Measurements from ENCODE around the gene EXOC4.

The EXOC4 gene

GRCh38 chr7:133475655-133476054 lies 222.8 kb downstream of the EXOC4 start:
- no peak for TF ChIP-seq CTCF (conservative IDR thresholded peaks at IDR 0.05)
- no peak overlapping the region for H3K27ac ChIP-seq

DNA sequence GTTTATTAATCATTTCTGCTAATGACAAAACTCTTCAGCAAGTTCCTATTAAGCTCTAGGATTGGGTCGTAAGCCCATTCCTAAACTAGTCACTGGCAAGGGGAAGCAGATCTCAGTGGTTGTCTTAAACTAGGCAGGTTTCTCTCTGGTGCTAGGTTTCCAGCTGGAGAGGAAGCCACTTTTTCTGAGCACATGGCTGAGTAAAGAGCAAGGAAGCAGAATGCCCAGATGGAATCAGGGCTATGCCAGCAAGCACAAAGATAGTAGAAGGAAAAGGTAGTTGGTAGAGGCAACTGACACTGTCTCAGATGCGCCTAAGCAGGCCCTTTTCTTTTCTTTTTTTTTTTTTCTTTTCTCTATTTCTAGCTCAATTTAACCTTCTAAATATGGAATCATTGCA lies 224.9 kb downstream of the EXOC4 start:
- H3K27ac ChIP-seq = no peak overlapping the region
- TF ChIP-seq CTCF (conservative IDR thresholded peaks at IDR 0.05) = no peak

- H3K27ac ChIP-seq = no peak overlapping the region
- no peak for TF ChIP-seq CTCF (conservative IDR thresholded peaks at IDR 0.05)
These were observed 225.8 kb downstream of the EXOC4 start for GRCh38 chr7:133478591-133479135.

- TF ChIP-seq CTCF (conservative IDR thresholded peaks at IDR 0.05) = no peak
- no peak overlapping the region for H3K27ac ChIP-seq
These were observed 226.7 kb downstream of the EXOC4 start for GRCh38 chr7:133479456-133480065.

- no peak overlapping the region for H3K27ac ChIP-seq
- no peak for TF ChIP-seq CTCF (conservative IDR thresholded peaks at IDR 0.05)
These were observed 228.0 kb downstream of the EXOC4 start for GRCh38 chr7:133480868-133481267.

GRCh38 chr7:133481676-133482075 lies 228.8 kb downstream of the EXOC4 start:
- TF ChIP-seq CTCF (conservative IDR thresholded peaks at IDR 0.05) = no peak
- no peak overlapping the region for H3K27ac ChIP-seq

DNA sequence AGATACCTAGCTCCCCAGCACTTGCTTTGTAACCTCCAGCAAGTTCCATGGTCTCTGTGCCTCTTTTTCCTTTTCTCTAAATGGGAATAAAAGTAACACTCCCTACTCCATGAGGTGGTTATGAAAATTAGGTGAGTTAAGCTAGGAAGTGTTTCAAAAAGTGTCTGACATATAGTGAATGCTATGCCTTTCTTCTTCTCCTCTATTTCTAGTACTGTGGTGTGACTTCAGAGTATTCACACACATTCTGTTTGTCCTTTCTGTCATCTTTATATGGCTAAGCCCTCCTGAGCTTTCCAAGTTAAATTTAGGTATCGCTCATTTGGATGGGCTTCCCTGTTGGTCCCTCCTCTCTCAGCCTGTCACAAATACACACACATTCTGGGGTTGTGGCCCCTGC lies 229.7 kb downstream of the EXOC4 start:
- TF ChIP-seq CTCF (conservative IDR thresholded peaks at IDR 0.05) = no peak

More for the DNA sequence above, 229.7 kb downstream of the EXOC4 start:
- no peak overlapping the region for H3K27ac ChIP-seq

Measured in VCaP (cell line).